Fibroblast of villous mesenchyme (primary cell): ENCODE results near the gene ITGB2. TPM values are rescaled to one million over a fixed set of nuclear protein-coding genes. Genes with fewer than 3 reads are reported as not detected.

ENCODE experiments used
- DNase-seq: peaks from one replicate; pipeline ENCODE4 v3.0.0-alpha.2; 2010; ENCODE audit warnings: low read depth
- H3K4me3 ChIP-seq: 2 replicates; pipeline ENCODE4 v1.5.1; 2011; ENCODE audit warnings: low read depth, mild to moderate bottlenecking, low read length
- total RNA-seq: library from RNA; depleted of rRNA; stranded (reverse); fragments of >200 nt; gene quantifications from 2 replicates; pipeline ENCODE4 v1.2.3, GENCODE V29; 2012
- TF ChIP-seq, protein P1 (sequence below): IDR thresholded peaks from 2 replicates; pipeline ENCODE4 v1.5.1; 2012; ENCODE audit warnings: low read depth, mild to moderate bottlenecking, low read length; ENCODE audit not compliant: insufficient read depth

ITGB2 gene
- total RNA-seq, 1 donor, result 0.43 TPM

DNA sequence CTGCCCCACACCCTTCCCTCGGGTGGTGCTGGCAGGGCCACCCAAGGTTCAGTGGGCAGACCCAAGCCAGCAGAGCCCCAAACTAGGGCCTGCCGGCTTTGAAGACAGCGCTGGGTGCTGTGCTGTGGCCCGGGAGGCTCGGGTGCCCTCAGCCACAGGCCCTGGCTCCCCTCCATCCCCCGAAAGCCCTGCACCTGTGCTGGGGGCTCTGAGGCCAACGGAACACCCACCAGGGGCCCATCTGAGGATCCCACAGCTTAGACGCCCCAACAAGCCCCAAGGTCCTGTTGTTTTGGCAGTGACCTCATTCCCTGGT, 8.6 kb downstream of the ITGB2 start:
- no peak for DNase-seq
- TF ChIP-seq, protein P1, sequence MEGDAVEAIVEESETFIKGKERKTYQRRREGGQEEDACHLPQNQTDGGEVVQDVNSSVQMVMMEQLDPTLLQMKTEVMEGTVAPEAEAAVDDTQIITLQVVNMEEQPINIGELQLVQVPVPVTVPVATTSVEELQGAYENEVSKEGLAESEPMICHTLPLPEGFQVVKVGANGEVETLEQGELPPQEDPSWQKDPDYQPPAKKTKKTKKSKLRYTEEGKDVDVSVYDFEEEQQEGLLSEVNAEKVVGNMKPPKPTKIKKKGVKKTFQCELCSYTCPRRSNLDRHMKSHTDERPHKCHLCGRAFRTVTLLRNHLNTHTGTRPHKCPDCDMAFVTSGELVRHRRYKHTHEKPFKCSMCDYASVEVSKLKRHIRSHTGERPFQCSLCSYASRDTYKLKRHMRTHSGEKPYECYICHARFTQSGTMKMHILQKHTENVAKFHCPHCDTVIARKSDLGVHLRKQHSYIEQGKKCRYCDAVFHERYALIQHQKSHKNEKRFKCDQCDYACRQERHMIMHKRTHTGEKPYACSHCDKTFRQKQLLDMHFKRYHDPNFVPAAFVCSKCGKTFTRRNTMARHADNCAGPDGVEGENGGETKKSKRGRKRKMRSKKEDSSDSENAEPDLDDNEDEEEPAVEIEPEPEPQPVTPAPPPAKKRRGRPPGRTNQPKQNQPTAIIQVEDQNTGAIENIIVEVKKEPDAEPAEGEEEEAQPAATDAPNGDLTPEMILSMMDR, result no peak
- H3K4me3 ChIP-seq, result no peak overlapping the region

DNA sequence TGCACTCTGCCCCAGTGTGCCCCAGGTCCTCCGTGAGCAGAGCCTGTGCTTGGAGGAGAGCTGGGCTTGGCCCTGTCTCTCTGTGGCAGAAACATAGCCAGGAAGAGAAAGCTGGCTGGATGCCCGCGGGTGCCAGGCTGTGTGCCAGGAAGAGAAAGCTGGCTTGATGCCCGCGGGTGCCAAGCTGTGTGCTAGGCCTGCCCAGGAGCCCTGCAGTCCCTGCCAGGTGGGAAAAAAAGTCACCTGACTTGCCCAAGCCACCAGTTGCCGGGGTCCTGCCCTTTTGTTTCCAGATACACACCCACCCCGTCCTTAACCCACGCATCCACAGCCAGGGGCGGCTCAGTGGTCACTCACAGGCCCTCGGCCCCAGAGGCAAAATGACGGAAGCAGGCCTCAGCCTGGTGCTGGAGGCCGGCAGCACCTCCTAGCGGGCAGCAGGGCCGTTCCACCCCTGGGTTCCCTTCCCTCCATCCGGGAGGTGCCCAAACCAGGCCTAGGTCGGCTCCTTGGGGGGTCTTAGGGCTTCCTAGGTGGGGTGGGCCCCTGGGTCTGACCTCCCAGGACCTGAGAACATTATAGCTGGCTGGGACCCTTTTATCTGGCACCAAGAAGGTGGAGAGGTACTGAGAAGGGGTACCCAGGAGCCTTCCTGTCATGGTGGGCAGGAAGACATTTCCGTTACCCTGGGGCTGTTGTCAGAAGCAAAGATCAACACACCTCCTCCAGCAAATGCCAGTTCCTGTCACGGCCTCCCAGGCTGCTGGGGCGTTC, 9.1 kb downstream of the ITGB2 start:
- DNase-seq, result no peak
- no peak overlapping the region for H3K4me3 ChIP-seq
- TF ChIP-seq, protein P1, result no peak

DNA sequence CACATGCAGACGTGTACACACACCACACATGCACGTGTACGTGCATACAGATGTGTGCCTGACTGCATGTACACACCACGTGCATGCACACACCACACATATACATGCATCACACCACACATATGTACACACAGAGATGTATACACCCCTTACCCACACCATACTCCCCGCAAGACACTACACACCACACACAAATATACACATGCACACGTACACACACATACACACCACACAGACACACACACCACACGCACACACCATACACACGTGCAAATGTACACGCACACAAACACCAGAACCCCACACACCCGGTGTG, 9.7 kb downstream of the ITGB2 start:
- TF ChIP-seq, protein P1, result no peak
- no peak for DNase-seq
- H3K4me3 ChIP-seq, result no peak overlapping the region

DNA sequence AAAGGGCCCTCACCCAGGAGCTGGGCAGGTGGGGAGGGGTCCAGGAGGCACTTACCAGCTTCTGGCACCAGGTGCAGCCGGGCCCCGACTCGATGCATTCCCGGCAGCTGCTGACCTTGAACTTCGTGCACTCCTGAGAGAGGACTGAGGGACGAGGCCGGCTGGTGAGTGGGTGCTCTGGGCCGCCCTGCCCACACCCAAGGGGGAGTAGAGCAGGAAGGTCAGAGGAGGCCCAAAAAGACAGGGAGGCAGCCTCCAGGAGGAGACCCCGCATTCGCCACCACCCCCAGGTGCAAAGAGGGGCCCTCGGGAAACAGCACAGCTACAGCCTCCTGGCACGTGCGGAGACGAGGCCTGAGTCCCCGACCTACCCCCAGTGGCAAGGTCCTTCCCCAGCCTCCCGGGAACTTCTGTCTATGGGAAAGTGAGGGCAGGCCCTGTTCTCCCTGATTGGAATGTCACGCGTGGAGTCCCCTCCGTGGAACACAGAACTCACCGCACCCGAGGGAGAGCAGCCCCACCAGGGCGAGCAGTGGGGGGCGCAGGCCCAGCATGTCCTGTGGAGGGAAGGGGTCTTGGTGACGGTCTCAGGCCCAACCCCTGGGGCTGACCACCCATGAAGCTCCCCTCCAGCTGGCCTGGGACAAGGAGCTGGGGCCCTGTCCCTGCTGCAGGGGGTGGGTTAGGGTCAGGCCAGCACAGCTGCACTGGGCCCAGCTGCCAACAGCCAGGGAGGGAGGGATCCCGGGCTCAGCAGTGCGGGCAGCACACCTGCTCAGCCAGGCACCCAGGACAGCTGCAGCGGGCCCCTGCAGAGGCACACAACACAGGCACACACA, 10.3 kb downstream of the ITGB2 start:
- no peak for DNase-seq
- no peak overlapping the region for H3K4me3 ChIP-seq
- TF ChIP-seq, protein P1, result no peak

DNA sequence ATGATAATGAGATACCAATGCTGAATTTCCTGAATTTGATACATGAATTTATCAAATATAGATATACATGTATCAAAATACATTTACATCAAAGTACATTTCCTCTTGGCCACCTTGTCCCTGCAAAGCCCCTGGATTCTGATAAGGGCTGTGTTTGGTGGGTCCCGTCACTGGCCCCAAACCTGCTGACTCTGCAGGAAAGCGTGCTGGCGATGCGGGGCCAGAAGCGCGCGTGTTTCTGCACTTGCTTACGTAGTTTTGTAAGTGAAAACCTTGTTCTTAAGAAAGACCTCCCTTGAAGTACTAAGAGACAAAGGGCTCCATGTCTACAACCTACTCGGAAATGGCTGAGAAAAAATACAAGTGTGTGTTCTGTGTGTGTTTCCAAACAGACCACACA, 11.0 kb downstream of the ITGB2 start:
- no peak overlapping the region for H3K4me3 ChIP-seq
- DNase-seq, result no peak
- TF ChIP-seq, protein P1, result no peak

DNA sequence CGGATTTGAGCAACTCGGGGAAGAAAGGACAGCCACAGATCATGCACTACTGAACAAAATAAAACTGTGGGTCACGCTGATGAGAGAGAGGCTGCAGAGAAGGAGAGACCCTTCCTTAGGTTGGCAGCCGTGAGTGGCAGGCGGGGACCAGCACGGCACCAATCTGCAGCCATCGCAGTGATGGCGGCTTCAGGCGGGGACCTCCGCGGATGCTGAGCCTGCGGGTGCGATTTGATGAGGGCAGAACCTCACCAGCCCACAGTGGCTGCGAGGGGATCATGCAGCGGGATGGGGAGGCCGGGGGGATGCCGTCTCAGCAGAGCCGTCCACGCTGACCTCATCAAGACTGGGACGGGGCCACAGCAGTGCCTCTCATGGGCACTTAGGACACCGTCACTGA, 11.8 kb downstream of the ITGB2 start:
- no peak overlapping the region for H3K4me3 ChIP-seq
- no peak for DNase-seq
- TF ChIP-seq, protein P1, result no peak
